GM23338 (cell line): Measurements from ENCODE around the gene AKNA. TPM values are rescaled to one million over a fixed set of nuclear protein-coding genes. Genes with fewer than 3 reads are reported as not detected.

Experiments
- ATAC-seq: fragments of 200-7000 bp; cut with Tn5 transposase; 3 replicates; pipeline ENCODE4 v1.9.1; 2020
- DNase-seq: peaks from one replicate; pipeline ENCODE4 v3.0.0-alpha.2; 2015; ENCODE audit warnings: low spot score
- H2AFZ ChIP-seq: fragments of 200-600 bp; sonication (generic); 2 replicates; pipeline ENCODE4 v1.8.0; 2016; ENCODE audit warnings: antibody characterized with exemption, mild to moderate bottlenecking, moderate library complexity
- H3F3A ChIP-seq: fragments of 200-600 bp; sonication (generic); replicated peaks from 2 replicates; pipeline ENCODE4 v1.8.0; 2017; ENCODE audit warnings: antibody characterized with exemption, mixed run types, low read depth
- H3K27ac ChIP-seq: fragments of 200-600 bp; sonication (generic); 2 replicates; pipeline ENCODE4 v1.6.1; 2016; ENCODE audit warnings: low read depth
- H3K27me3 ChIP-seq: fragments of 200-600 bp; sonication (generic); 2 replicates; pipeline ENCODE4 v1.8.0; 2016; ENCODE audit warnings: mild to moderate bottlenecking, mixed run types, moderate library complexity; ENCODE audit not compliant: insufficient read depth
- H3K36me3 ChIP-seq: fragments of 200-600 bp; sonication (generic); 2 replicates; pipeline ENCODE4 v1.8.0; 2016; ENCODE audit warnings: mild to moderate bottlenecking; ENCODE audit not compliant: insufficient read depth
- H3K4me1 ChIP-seq: fragments of 200-600 bp; sonication (generic); 2 replicates; pipeline ENCODE4 v1.8.0; 2016; ENCODE audit warnings: mild to moderate bottlenecking, moderate library complexity; ENCODE audit not compliant: insufficient read depth
- H3K4me2 ChIP-seq: fragments of 200-600 bp; sonication (generic); 2 replicates; pipeline ENCODE4 v1.7.1; 2017; ENCODE audit warnings: mixed run types
- H3K4me3 ChIP-seq: fragments of 200-600 bp; sonication (generic); 2 replicates; pipeline ENCODE4 v1.6.1; 2016; ENCODE audit warnings: mixed run types
- H3K79me2 ChIP-seq: fragments of 200-600 bp; sonication (generic); replicated peaks from 2 replicates; pipeline ENCODE4 v1.8.0; 2017; ENCODE audit warnings: mild to moderate bottlenecking; ENCODE audit not compliant: insufficient read depth
- H3K9me2 ChIP-seq: fragments of 200-600 bp; sonication (generic); 2 replicates; pipeline ENCODE4 v1.8.0; 2017; ENCODE audit not compliant: insufficient read depth
- H4K20me1 ChIP-seq: fragments of 200-600 bp; sonication (generic); replicated peaks from 2 replicates; pipeline ENCODE4 v1.8.0; 2017; ENCODE audit warnings: mild to moderate bottlenecking; ENCODE audit not compliant: insufficient read depth
- H3K27ac Mint-ChIP-seq: 2 replicates; pipeline ENCODE4 v1.8.0; 2020; ENCODE audit warnings: inconsistent platforms, mild to moderate bottlenecking, moderate library complexity, mixed read lengths
- H3K27me3 Mint-ChIP-seq: 3 replicates; pipeline ENCODE4 v1.8.0; 2022; ENCODE audit warnings: low read depth, mild to moderate bottlenecking, moderate library complexity, mixed read lengths, inconsistent platforms; ENCODE audit not compliant: insufficient read depth, poor library complexity
- H3K36me3 Mint-ChIP-seq: 3 replicates; pipeline ENCODE4 v1.8.0; 2021; ENCODE audit warnings: low read depth, mild to moderate bottlenecking, inconsistent platforms, moderate library complexity, mixed read lengths
- H3K4me1 Mint-ChIP-seq: 3 replicates; pipeline ENCODE4 v1.8.0; 2020; ENCODE audit warnings: mild to moderate bottlenecking, inconsistent platforms, mixed read lengths
- H3K4me3 Mint-ChIP-seq: 3 replicates; pipeline ENCODE4 v1.8.0; 2021; ENCODE audit warnings: moderate library complexity, mild to moderate bottlenecking, inconsistent platforms, mixed read lengths
- H3K9me3 Mint-ChIP-seq: 3 replicates; pipeline ENCODE4 v1.8.0; 2020; ENCODE audit warnings: moderate library complexity, mild to moderate bottlenecking, inconsistent platforms, mixed read lengths
- CREB1 ChIP-seq: fragments of 250-450 bp; sonication (Bioruptor Pico); IDR thresholded peaks from 2 replicates; pipeline ENCODE4 v1.5.0; 2020; ENCODE audit warnings: low read depth, mild to moderate bottlenecking, moderate library complexity
- CTCF ChIP-seq, 2 experiments: fragments of 200-600 bp in 1 of 2; sonication (generic) in 1 of 2; conservative IDR thresholded peaks; 2 replicates each; pipeline versions ENCODE4 v1.5.1 to v1.6.1; 2016 to 2017; ENCODE audit warnings: antibody characterized with exemption in 2 of 2, low read depth in 2 of 2, mild to moderate bottlenecking in 2 of 2, moderate library complexity in 1 of 2
- ETS1 ChIP-seq: IDR thresholded peaks from 2 replicates; pipeline ENCODE4 v1.6.1; 2016; ENCODE audit warnings: antibody characterized with exemption
- EZH2 ChIP-seq: fragments of 200-600 bp; sonication (generic); IDR thresholded peaks from one replicate; pipeline ENCODE4 v1.8.0; 2017; ENCODE audit warnings: antibody characterized with exemption, mild to moderate bottlenecking, low read depth; ENCODE audit not compliant: unreplicated experiment
- EZH2phosphoT487 ChIP-seq: fragments of 200-600 bp; sonication (generic); IDR thresholded peaks from one replicate; pipeline ENCODE4 v1.8.1; 2018; ENCODE audit warnings: antibody characterized with exemption; ENCODE audit not compliant: unreplicated experiment
- JUNB ChIP-seq: IDR thresholded peaks from one replicate; pipeline ENCODE4 v1.6.1; 2016; ENCODE audit warnings: antibody characterized with exemption; ENCODE audit not compliant: unreplicated experiment
- NANOG ChIP-seq: IDR thresholded peaks from 2 replicates; pipeline ENCODE4 v1.6.1; 2016; ENCODE audit warnings: antibody characterized with exemption, borderline replicate concordance
- POLR2AphosphoS5 ChIP-seq: IDR thresholded peaks from 2 replicates; pipeline ENCODE4 v1.6.1; 2016; ENCODE audit warnings: antibody characterized with exemption, low read depth
- REST ChIP-seq: IDR thresholded peaks from one replicate; pipeline ENCODE4 v1.6.1; 2018; ENCODE audit warnings: antibody characterized with exemption; ENCODE audit not compliant: unreplicated experiment
- STAT1 ChIP-seq: IDR thresholded peaks from one replicate; pipeline ENCODE4 v1.6.1; 2016; ENCODE audit warnings: antibody characterized with exemption; ENCODE audit not compliant: unreplicated experiment
- ZNF114 ChIP-seq: fragments of 250-450 bp; sonication (Bioruptor Pico); IDR thresholded peaks from 2 replicates; pipeline ENCODE4 v1.5.0; 2020; ENCODE audit warnings: mild to moderate bottlenecking, moderate library complexity
- ZNF331 ChIP-seq: fragments of 250-450 bp; sonication (Bioruptor Pico); IDR thresholded peaks from 2 replicates; pipeline ENCODE4 v1.5.0; 2020; ENCODE audit warnings: low read depth, mild to moderate bottlenecking, moderate library complexity
- ZNF462 ChIP-seq: fragments of 250-450 bp; sonication (Bioruptor Pico); IDR thresholded peaks from 2 replicates; pipeline ENCODE4 v1.5.0; 2020; ENCODE audit warnings: mild to moderate bottlenecking, moderate library complexity
- polyA plus RNA-seq: library from polyadenylated mRNA; unstranded; fragments of >200 nt; fragmentation: Nextera tagmentation; extraction: Ambion mirVana; gene quantifications from 2 replicates; pipeline ENCODE4 v1.2.1, GENCODE V29; 2016
- total RNA-seq: library from RNA; depleted of rRNA; stranded (reverse); fragments of >200 nt; shearing (Covaris generic); gene quantifications from 2 replicates; pipeline ENCODE4 v1.2.3, GENCODE V29; 2014

Gene AKNA
- total and polyA plus RNA-seq, 2 experiments from 2014 or later: 9.0 to 28.1 TPM

GRCh38 chr9:114289571-114290481, 98.0 kb downstream of the AKNA start:
- Histone ChIP-seq H3K4me2 (no peak overlapping the region), H3K4me3 (no peak overlapping the region), H4K20me1 (no peaks in the 10 kb centered on the region), H3K79me2 (no peaks in the 10 kb centered on the region), H3K4me1 (peaks cover 7% of the 10 kb centered on the region), H3F3A (no peaks in the 10 kb centered on the region), H2AFZ (no peak overlapping the region), H3K9me2 (no peaks in the 10 kb centered on the region), H3K27ac (no peak overlapping the region), H3K36me3 (peaks cover 20% of the 10 kb centered on the region), H3K27me3 (no peaks in the 10 kb centered on the region)
- H3K36me3 Mint-ChIP-seq: peaks cover 26% of the 10 kb centered on the region
- DNase-seq: no peak
- H3K4me1 Mint-ChIP-seq: peaks cover 23% of the 10 kb centered on the region
- TF ChIP-seq ZNF114 (CRISPR knock-in tag) (no peak), EZH2phosphoT487 (no peak), STAT1 (no peak), CREB1 (CRISPR knock-in tag) (no peak), ETS1 (no peak), NANOG (no peak), JUNB (no peak), ZNF331 (no peak), REST (no peak), POLR2AphosphoS5 (no peak), EZH2 (no peak), CTCF (conservative IDR thresholded peaks at IDR 0.05; ENCODE audit: low read depth in 2 of 2) (no peak), ZNF462 (CRISPR knock-in tag) (no peak)
- no peaks in the 10 kb centered on the region for H3K27me3 Mint-ChIP-seq
- peaks cover 5% of the 10 kb centered on the region for H3K9me3 Mint-ChIP-seq
- no peak for ATAC-seq
- no peak overlapping the region for H3K27ac Mint-ChIP-seq
- H3K4me3 Mint-ChIP-seq: no peak overlapping the region
